NCI-H69 (cell line): ENCODE measurements around the gene ADH5.
"Not testable (repeated sequence)": the region's sequence is repeated elsewhere in the genome, so short reads cannot be mapped to it uniquely, and the experiment has no call there.

Experiments
- DNase-seq: peaks from one replicate; lab custom pipeline; 2025; lab: John Stamatoyannopoulos, UW

Gene ADH5

DNA sequence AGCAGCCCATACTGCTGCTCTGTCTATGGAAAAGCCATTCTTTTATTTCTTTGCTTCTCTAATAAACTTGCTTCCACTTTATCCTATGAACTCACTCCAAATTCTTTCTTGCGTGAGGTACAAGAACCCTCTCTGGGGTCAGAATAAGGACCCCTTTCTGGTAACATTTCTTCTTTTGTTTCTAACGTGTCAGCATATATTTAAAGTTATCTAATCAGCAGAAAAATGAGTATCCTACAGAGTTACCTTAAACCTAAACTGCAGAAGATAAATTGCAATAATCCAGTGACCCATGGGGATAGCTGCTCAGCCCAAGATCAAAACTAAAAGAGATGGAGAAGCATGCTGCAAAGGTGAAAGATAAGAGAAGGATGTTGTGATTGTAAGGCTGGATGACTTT is 4.0 kb downstream of the ADH5 start:
- DNase-seq = no peak

DNA sequence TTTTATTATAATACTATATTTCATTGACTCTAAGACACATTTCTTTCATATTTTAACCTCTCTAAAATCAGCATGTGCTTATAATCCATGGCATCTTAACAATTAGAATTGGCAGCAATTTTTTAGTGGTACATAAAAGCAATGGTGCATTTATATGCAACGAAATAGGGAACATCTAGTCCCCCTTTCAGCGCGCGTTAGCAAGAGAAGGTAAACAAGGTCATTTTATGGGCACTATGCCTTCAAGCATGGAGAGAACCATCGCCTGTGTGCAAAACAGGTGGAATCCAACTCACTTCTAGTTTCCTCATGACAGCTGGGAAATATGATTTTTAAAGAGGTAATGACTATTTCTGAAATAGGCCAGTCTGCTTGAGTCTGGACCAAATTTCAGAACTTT is 6.4 kb downstream of the ADH5 start:
- DNase-seq = no peak

DNA sequence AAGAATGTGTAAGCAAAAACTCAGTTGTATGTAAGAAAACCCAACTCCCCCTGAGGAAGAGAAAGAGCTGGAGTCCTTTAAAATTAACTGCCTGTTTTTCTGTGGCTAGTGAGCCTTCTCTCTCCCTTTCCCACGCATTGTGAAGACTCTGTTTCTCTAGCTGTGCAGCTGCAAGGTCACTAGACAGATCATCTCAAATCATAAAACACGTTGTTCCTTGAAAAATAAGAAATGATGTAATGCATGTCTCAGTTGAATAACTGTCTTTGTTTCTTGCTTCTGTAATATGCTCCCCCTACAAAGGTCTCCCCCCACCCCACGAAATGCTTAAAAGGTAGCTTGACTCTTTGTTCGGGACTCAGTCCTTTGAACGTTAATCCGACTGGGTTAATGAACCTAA is 7.7 kb downstream of the ADH5 start:
- DNase-seq = not testable (repeated sequence)

DNA sequence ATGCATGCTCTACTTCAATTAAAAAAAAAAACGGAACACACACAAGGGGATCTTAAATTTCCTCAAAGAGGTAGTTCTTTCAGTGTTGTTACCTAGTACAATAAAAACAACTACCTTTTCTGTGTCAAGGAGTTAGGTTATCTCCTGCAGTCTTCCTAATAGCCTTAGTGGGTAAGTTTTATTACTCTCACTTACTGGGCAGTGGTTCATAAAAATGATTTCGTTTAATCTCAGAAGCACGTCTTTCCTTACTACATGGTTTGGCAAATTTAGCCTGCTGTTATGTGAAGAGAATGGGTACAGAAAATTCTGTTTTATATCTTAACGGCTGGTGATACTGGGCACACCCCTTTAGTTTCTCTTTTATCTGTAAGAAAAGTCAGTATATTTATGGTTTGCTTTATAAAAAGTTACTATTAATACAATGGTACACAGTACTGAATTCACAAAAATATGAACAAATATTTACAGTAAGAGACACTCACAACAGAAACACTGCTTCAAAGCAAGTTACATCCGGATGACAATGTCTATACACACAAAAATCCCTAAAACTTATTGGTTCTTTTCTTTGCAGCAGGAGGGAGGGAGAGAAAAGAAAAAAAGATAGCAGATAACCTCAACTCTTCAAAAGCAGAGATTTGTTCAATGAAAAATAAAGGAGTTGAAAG is 8.8 kb downstream of the ADH5 start:
- no peak for DNase-seq

DNA sequence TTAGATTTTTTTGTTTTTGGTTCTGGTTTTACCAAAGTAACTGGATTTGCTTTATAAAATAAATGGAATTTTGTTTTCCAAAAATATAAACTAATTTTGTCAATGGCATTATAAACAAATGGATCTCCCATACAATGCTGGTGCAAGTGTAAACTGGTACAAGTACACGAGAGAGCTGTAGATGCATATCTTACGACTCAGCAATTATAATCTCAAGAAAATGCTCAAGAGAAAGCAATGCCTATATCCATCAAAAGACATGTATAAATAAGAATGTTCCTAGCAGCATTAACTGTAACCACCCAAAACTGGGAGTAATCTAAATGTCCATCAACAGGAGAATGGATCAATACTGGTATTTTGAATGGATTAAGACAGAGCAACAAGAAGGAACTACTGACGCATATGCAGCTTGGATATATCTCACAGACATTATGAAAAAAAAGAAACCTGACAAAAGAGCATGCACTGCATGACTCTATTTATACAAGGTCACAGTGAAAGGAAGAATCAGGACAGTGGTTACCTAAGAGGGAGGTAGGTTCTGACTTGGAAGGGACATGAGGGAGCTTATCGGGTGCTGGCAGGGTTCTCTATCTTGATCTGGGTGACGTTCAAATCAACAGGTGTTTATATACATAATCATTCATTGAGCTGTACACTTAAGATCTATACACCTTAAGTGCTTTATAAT is 9.5 kb downstream of the ADH5 start:
- DNase-seq = no peak

DNA sequence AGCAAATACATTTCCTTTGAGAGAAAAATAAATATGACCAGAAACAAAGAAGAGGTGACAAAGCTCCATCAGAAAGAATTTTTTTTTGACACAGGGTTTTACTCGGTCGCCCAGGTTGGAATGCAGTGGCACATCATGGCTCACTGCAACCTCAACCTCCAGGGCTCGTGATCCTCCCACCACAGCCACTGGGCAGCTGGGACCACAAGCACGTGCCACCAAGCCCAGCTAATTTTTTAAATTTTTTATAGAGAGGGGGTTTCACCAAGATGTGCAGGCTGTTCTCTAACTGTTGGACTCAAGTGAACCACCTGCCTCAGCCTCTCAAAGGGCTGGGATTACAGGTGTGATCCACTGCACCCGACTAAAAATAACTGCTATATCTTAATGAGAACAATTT is 10.3 kb downstream of the ADH5 start:
- no peak for DNase-seq

DNA sequence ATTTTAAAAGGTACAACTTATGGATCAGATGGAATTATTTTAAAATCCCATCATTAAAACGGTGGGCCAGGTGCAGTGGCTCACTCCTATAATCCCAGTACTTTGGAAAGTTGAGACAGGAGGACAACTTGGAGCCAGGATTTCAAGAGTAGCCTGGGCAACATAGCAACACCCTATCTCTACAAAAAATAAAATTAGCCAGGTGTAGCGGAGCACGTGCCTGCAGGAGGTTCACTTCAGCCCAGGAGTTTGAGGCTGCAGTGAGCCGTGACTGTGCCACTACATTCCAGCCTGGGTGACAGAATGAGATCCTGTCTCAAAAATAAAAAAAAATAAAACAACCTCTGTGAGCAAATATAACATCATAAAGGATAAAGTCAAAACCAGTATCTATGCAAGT is 11.4 kb downstream of the ADH5 start:
- DNase-seq = no peak

DNA sequence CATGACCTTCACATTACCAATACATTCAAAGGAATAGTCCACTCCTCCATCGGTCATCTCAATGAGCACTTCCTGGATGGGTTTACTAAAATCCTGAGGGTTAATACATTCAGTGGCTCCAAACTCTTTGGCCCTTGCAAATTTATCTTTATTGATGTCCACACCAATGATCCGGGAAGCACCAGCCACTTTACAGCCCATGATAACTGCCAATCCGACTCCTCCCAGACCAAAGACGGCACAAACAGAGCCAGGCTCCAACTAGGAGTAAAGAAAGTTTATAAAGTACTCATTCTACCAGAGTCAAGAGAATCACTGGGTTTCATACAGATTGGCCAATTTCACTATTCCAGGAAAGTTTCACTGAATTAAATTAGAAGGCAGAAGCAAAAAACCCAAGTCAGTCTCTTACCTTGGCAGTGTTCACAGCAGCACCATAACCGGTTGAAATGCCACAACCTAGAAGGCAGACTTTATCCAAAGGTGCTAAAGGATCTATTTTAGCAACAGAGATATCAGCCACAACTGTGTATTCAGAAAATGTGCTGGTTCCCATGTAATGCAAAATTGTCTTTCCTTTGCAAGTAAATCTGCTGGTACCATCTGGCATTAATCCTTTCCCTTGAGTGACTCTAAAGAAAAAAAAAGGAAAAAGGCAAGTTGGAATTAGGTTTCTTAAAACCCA is 12.2 kb downstream of the ADH5 start:
- no peak for DNase-seq

DNA sequence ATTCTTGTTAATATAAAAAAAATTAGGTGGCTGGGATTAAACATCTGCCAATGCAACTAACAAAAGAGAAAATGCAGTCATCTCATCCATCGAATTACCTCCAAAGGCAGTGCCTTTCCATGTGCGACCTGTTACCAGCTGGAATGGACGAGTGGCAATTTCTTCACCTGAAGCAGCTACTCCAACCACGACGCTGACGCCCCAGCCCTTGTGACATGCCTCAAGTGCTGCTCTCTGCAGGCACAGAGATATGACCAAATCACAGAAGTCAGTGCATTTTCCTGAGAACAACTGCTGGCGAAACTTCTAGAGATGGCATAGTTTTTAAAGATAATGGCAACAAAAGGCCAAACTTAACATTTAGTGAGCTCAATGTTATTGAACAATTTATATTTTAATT is 13.8 kb downstream of the ADH5 start:
- no peak for DNase-seq

DNA sequence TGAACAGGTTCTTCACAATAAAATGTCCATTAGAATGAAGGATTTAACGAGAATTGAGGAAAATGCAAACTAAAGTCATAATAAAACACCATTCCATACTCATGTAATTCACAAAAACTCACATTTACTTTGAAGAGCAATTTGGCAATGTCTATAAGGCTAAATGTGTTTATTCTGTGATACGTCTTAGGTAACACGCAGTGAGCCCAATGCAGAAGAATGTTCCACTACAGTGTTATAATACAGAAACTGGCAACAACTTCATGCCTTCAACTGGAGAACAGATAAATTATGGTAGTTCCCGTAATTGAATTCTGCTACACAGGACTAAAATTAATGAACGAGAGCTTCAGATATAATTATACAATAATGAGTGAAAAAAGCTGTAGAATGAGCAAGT is 17.4 kb downstream of the ADH5 start:
- DNase-seq = no peak

DNA sequence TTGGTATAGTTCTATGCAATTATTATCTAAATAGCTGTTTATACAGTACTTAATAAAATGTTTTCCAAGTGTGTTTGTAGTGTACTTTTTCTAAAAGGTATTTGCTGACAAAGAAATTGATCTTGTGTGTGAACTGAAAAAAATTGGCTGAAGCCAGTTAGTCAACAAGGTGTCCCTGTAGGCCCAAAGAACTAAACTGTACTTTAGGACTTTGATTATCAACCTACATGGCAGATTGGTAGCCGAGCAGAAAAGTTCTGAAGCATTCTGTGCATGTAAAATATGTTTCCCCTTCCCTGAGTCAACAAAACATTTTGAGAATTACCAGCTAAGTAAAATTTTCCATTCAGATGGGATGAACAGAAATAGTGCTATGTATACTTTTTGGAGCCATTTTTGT is 21.0 kb downstream of the ADH5 start:
- no peak for DNase-seq

DNA sequence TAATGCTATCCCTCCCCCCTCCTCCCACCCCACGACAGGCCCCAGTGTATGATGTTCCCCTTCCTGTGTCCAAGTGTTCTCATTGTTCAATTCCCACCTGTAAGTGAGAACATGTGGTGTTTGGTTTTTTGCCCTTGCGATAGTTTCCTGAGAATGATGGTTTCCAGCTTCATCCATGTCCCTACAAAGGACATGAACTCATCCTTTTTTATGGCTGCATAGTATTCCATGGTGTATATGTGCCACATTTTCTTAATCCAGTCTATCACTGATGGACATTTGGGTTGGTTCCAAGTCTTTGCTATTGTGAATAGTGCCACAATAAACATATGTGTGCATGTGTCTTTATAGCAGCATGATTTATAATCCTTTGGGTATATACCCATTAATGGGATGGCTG is 23.1 kb downstream of the ADH5 start:
- DNase-seq = not testable (repeated sequence)

DNA sequence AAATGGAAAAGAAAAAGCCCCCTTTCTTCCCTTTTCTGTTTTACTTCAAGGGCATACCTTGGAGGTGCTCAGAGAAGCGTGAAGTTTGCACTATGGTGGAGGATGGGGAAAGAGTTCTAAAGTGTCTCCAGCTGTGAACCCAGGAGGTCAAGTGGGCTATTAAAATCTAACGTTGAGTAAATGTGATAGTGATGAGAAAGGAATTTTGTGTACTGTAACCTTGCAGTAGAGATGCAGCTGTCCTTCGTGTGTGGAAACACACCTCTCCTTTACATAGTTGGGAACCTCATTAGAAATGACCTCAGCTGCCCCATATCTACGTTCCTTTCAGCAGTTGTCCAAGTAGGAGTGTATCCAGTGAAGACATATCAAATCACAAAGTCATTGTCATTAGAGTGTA is 26.5 kb downstream of the ADH5 start:
- peak; percentile 45 for DNase-seq

DNA sequence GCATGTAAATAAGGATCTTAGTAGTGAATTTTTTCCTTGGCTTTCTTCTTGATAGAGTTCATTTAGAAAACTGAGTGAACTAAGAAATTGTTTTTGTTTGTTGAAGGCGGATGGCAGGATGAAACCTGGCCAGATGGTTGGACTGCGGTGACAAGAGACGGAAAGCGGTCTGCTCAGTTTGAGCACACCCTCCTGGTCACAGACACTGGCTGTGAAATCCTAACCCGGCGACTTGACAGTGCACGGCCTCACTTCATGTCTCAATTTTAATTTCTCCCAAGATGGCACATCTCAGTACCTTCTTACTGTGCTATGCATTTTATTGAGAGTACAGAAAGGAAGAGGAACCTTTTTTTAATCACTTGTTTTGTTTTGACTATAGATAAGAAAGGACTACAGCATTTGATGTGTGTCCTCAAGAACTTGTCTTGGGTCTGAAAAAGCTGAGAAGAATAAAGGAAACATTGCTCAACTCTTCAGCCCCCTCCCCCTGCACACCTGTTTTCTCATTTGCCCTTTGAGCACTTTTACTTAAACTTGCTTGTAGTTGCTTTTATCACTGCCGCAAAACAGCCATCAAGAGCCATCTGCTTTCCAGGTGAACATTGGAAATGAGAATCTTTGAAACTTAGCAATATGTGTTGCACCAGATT is 27.4 kb downstream of the ADH5 start:
- no peak for DNase-seq

DNA sequence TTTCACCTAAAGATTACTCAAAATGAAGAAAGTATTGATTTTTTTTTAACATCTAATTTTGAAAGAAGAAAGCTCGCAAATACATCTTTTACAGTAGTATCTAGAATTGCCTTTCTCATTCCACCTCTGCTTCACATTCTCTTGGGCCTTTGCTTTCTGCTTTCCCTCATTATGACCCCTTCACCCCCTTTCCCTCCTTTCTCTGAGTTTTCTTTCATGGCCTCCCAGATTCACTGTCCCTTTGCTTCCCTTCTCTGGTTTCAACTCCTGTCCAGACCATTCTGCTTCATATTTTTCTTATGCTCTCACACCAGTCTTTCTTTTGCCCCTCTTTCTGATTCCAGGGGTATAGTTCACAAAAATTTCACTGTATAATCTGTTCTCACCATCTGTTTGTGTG is 29.0 kb downstream of the ADH5 start:
- DNase-seq = no peak

DNA sequence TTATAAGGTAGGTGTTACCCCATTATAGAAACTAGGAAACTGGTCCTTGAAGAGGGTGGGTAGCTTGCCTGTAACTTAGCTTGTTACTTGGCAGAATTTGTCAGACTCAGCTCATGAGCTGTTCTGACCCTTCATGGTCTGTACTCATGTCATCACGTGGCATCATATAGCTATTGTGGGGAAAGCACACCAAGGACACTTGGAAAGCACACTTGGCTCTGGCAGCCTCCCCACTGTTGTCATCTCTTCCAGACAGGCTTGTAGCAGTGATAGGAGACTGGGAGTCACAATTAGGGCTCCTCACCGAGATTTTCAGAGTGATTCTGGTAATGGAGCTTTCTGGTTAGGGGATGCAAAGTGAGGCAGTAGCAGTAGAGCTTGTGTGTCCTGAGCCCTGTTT is 30.4 kb downstream of the ADH5 start:
- DNase-seq = no peak

DNA sequence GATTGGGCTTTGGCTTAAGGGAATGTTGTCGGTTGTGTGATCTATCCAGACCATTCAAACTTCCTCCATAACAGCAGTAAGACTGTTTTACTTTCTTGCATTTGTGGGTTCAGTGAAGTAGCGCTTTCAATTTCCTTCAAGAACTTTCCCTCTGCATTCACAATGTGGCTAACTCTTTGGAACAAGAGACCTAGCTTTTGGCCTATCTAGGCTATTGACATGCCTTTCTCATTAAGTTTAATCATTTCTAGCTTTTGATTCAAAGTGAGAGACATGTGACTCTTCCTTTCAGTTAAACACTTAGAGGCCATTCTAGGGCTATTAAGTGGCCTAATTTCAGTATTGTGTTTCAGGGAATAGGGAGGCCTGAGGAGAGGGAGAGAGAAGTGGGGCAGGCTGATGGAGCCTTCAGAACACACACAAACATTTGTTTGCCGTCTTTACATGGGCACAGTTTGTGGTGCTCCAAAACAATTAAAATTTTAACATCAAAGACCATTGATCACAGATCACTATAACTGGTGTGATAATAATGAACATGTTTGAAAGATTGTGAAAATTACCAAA is 34.1 kb downstream of the ADH5 start:
- DNase-seq = no peak

DNA sequence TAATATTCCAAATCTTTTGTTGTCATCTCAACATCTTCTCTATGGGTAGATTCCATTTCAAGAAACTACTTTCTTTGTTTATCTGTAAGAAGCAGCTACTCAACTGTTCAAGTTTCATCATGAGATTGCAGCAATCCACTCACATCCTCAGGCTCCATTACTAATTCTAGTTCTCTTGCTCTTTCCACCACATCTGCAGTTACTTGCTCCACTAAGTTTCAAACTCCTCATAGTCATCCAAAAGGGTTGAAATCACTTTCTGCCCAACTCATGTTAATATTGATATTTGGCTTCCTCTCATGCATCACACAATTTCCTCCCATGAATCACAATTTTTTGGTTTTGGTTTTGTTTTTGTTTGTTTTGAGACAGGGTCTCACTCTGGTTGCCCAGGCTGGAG is 35.7 kb downstream of the ADH5 start:
- no peak for DNase-seq

DNA sequence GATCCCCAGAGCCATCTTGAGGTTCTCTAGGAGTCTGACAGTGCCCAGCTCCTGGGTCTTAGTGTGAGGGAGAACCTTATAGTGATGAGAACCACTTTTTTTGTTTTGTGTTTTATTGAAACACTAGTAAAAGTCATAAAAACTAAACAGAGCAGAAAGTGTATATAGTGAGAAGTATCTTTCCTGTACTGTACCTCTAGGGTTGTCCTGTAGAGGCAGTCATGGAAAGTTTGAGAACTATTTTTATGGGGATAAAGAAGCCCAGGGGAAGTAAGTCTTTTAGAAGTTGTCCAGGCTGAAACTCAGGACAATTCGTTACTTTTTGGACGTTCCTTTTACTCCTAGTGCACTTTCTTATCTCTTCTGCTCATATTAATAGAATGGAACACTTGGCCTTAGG is 40.9 kb downstream of the ADH5 start:
- DNase-seq = no peak

DNA sequence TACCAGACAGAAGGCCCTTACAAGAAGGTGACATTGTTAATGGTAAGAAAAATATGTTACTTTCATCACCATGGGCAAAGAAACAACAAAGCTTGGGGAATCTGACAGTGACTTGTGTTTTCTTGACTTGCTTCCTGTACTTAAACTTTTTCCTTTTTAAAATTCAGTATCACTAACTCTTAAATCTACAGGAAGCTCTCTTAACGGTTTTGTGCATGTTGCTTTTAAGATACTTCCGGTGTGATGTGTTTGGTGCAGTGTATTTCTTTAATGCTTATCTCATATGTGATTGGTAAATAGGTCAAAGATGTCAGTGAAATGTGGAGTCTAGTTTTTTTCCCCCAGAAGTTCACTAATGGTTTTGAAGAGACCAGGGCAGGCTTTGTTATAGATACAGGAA is 45.2 kb downstream of the ADH5 start:
- no peak for DNase-seq

DNA sequence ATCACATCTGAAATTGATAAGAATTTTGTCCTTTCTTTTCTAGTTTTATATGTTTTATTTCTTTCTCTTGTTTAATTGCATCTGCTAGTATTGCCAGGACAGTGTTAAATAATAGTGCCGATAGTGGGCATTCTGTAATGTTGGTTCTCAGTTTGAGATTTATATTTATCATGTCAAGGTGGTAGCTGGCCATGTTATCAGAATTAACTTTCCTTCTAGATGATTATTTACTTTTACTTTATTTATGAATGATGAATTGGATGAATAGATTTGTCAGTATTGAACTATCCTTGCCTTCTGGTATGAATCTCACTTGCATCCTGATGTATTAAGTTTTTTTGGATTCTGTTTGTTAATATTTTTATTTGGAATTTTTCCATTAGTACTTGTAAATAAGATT is 50.4 kb downstream of the ADH5 start:
- no peak for DNase-seq

DNA sequence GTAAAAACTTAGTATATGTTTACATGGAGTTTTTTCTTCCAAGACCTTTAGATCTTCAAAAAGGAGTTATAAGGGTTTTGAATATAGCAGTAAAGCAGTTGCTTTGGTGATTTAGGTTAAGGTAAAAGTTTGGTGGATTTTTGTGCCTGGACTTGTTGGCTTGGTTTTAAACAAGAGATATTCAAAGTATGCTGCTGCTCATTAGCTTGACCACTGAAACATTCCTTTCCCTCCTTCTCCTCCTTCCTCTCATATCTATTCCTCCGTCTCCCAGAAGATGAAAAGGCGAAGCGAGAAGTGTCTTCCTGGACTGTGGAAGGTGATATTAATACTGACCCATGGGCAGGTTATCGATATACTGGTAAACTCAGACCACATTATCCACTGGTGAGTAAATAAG is 54.6 kb downstream of the ADH5 start:
- no peak for DNase-seq

DNA sequence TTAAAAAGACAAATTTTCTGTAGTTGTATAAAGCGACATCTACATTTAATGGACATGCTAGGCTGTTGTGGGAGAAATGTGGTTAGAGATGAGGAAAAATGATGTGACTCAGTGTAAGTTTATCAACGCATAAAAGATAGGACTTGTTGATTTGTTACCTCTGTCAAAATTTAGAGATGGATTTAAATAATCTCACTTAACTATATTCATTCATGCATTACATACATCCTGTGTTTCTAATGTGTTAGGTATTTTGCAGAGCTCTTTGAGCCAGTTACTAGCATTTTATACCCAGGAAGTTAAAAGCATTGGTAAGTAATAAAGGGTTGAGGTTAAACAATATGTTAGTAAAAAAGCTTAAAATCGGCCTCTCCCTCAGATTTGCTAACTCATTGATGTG is 58.7 kb downstream of the ADH5 start:
- no peak for DNase-seq
